Measurements from ENCODE around the gene ATG10. TPM values are rescaled to one million over a fixed set of nuclear protein-coding genes. Genes with fewer than 3 reads are reported as not detected.

The ATG10 gene
- total and polyA plus RNA-seq, 8 donors: 6.4 to 15.7 (median 11.1) TPM

GRCh38 chr5:82178378-82178777 lies 206.6 kb downstream of the ATG10 start:
- DNase-seq: no peak
- ATAC-seq: no peak
- intact Hi-C loops (cut with DNase I): no loop called here
- Histone ChIP-seq H3K27me3 (no peaks in the 10 kb centered on the region), H3K4me1 (peaks cover 4 to 8% of the 10 kb centered on the region in 2 donors), H3K9me3 (no peaks in the 10 kb centered on the region), H3K4me3 (no peak overlapping the region), H3K36me3 (no peaks in the 10 kb centered on the region), H3K27ac (no peak overlapping the region)
- no peak for TF ChIP-seq CTCF (IDR thresholded peaks at IDR 0.05)

- TF ChIP-seq CTCF (IDR thresholded peaks at IDR 0.05): no peak
- intact Hi-C loops (cut with DNase I): no loop called here
- ATAC-seq: no peak
Observed at GRCh38 chr5:82182662-82183061, 210.8 kb downstream of the ATG10 start.

GRCh38 chr5:82183828-82184227 lies 212.0 kb downstream of the ATG10 start:
- ATAC-seq: peak; percentile 45
- Histone ChIP-seq H3K36me3 (no peaks in the 10 kb centered on the region), H3K27ac (no peak overlapping the region), H3K27me3 (no peaks in the 10 kb centered on the region), H3K4me3 (no peak overlapping the region), H3K4me1 (no peaks in the 10 kb centered on the region), H3K9me3 (no peaks in the 10 kb centered on the region)
- DNase-seq: no peak
- intact Hi-C loops (cut with DNase I): no loop called here
- TF ChIP-seq CTCF (IDR thresholded peaks at IDR 0.05): no peak

More at GRCh38 chr5:82182662-82183061, 210.8 kb downstream of the ATG10 start:
- H3K9me3 ChIP-seq: no peaks in the 10 kb centered on the region
- H3K27ac ChIP-seq: no peak overlapping the region
- H3K4me1 ChIP-seq: no peaks in the 10 kb centered on the region
- no peaks in the 10 kb centered on the region for H3K27me3 ChIP-seq
- no peak overlapping the region for H3K4me3 ChIP-seq
- no peak for DNase-seq
- no peaks in the 10 kb centered on the region for H3K36me3 ChIP-seq

- DNase-seq (no peak), ATAC-seq (no peak)
- Histone ChIP-seq H3K36me3 (no peaks in the 10 kb centered on the region), H3K4me1 (no peaks in the 10 kb centered on the region), H3K4me3 (no peak overlapping the region), H3K9me3 (no peaks in the 10 kb centered on the region), H3K27me3 (no peaks in the 10 kb centered on the region), H3K27ac (no peak overlapping the region)
- intact Hi-C loops (cut with DNase I): no loop called here
- no peak for TF ChIP-seq CTCF (IDR thresholded peaks at IDR 0.05)
Observed at GRCh38 chr5:82185851-82186250, 214.0 kb downstream of the ATG10 start.

- intact Hi-C loops (cut with DNase I): no loop called here
- Histone ChIP-seq H3K4me3 (no peak overlapping the region), H3K9me3 (no peaks in the 10 kb centered on the region), H3K27ac (no peak overlapping the region), H3K27me3 (no peaks in the 10 kb centered on the region), H3K36me3 (no peaks in the 10 kb centered on the region), H3K4me1 (no peaks in the 10 kb centered on the region)
- ATAC-seq (no peak), DNase-seq (no peak)
- TF ChIP-seq CTCF (IDR thresholded peaks at IDR 0.05): no peak
Observed at GRCh38 chr5:82197550-82197949, 225.7 kb downstream of the ATG10 start.

Data from left lung (tissue), 10 donors.